Measurements from ENCODE around the gene ZNF362. TPM values are rescaled to one million over a fixed set of nuclear protein-coding genes. Genes with fewer than 3 reads are reported as not detected.

The ZNF362 gene
- total RNA-seq, 2 experiments from 2014 or later, result 24.7 to 26.6 TPM

DNA sequence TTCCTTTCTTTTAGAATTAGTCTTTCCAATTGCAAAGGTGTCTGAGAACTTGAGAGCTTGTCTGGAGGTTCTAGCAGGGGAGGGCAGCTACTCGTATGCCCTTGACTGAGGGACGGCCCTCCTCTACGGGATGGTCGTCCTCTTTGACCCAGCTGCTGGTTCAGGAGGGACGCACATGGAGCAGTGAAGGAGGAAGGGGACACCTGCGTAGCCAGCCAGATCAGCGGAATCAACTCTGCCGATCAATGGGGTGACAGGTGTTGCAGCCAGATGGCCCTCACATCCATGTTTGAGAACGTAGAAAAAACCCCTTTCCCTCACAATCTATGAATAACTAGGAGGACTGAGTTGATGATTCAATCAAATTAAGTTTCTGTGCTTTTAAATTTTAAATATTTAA lies 80.3 kb downstream of the ZNF362 start:
- no peaks in the 10 kb centered on the region for H3K27me3 Mint-ChIP-seq
- H3K36me3 ChIP-seq (ENCODE audit: insufficient read depth, low read length), result peaks cover 30% of the 10 kb centered on the region
- H3K9me3 Mint-ChIP-seq, result no peaks in the 10 kb centered on the region
- DNase-seq, result no peak
- H3K27ac ChIP-seq (ENCODE audit: low read depth in 1 of 2, low read length in 2 of 2), result no peak overlapping the region
- no peaks in the 10 kb centered on the region for H3K9me3 ChIP-seq (ENCODE audit: control insufficient read depth in 1 of 2, insufficient read depth in 1 of 2, low read length in 2 of 2)
- H3K36me3 Mint-ChIP-seq (ENCODE audit: low read depth), result peaks cover 43% of the 10 kb centered on the region
- intact Hi-C loops (cut with DNase I, micrococcal nuclease), result no loop called here
- no peak for ATAC-seq (ENCODE audit: poor library complexity)
- H3K4me1 Mint-ChIP-seq (ENCODE audit: low read depth), result peaks cover 52% of the 10 kb centered on the region
- H3K27ac Mint-ChIP-seq, result no peak overlapping the region
- ChIA-PET CTCF (no interaction called here), POLR2A (interaction anchor here (1.8 kb wide), 1 partner anchor 13 kb away, joined by 10 read pairs; no protein-coding TSS in a partner anchor)
- no peak overlapping the region for H3K4me3 ChIP-seq (ENCODE audit: low read length)
- H3K4me3 Mint-ChIP-seq, result no peak overlapping the region
- H3K27me3 ChIP-seq (ENCODE audit: control insufficient read depth in 1 of 2, insufficient read depth in 2 of 2, low read length in 2 of 2), result no peaks in the 10 kb centered on the region
- TF ChIP-seq CTCF (IDR thresholded peaks at IDR 0.05), result no peak
- peaks cover 8% of the 10 kb centered on the region for H3K4me1 ChIP-seq (ENCODE audit: insufficient read depth, low read length)

DNA sequence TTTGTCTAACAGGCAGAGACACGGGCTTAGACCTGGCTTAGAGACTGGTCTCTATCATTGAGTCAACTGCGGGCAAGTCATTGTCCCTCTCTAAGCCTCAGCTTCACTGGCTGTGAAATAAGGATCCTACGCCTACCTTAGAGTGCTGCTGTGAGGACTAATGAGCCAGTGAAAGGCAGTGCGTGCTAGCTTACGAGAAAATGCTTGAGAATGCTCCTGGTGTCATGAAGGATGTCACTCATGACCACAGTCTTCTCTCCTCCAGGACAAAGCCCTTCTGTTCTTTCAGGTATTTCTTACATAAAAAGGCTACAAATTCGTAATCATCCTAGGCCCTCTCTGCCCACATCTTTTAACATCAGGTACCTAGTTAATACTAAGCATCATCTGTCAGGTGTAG lies 81.1 kb downstream of the ZNF362 start:
- no peaks in the 10 kb centered on the region for H3K9me3 ChIP-seq (ENCODE audit: control insufficient read depth in 1 of 2, insufficient read depth in 1 of 2, low read length in 2 of 2)
- no peaks in the 10 kb centered on the region for H3K27me3 ChIP-seq (ENCODE audit: control insufficient read depth in 1 of 2, insufficient read depth in 2 of 2, low read length in 2 of 2)
- TF ChIP-seq CTCF (IDR thresholded peaks at IDR 0.05), result no peak
- Mint-ChIP-seq H3K36me3 (ENCODE audit: low read depth) (peaks cover 35% of the 10 kb centered on the region), H3K4me3 (no peak overlapping the region), H3K4me1 (ENCODE audit: low read depth) (peaks cover 54% of the 10 kb centered on the region), H3K27ac (no peak overlapping the region), H3K9me3 (no peaks in the 10 kb centered on the region), H3K27me3 (no peaks in the 10 kb centered on the region)
- intact Hi-C loops (cut with DNase I, micrococcal nuclease), result no loop called here
- H3K27ac ChIP-seq (ENCODE audit: low read depth in 1 of 2, low read length in 2 of 2), result no peak overlapping the region
- no peak for ATAC-seq (ENCODE audit: poor library complexity)
- peaks cover 16% of the 10 kb centered on the region for H3K4me1 ChIP-seq (ENCODE audit: insufficient read depth, low read length)
- no peak for DNase-seq
- CTCF ChIA-PET, result no interaction called here
- POLR2A ChIA-PET, result interaction anchor here (1.8 kb wide), 1 partner anchor 12 kb away, joined by 10 read pairs; no protein-coding TSS in a partner anchor
- H3K4me3 ChIP-seq (ENCODE audit: low read length), result no peak overlapping the region
- peaks cover 22% of the 10 kb centered on the region for H3K36me3 ChIP-seq (ENCODE audit: insufficient read depth, low read length)

- Mint-ChIP-seq H3K36me3 (ENCODE audit: low read depth) (peaks cover 35% of the 10 kb centered on the region), H3K27me3 (no peaks in the 10 kb centered on the region), H3K4me3 (no peak overlapping the region), H3K9me3 (no peaks in the 10 kb centered on the region), H3K27ac (no peak overlapping the region), H3K4me1 (ENCODE audit: low read depth) (peaks cover 54% of the 10 kb centered on the region)
- peaks cover 21% of the 10 kb centered on the region for H3K36me3 ChIP-seq (ENCODE audit: insufficient read depth, low read length)
- no peak overlapping the region for H3K4me3 ChIP-seq (ENCODE audit: low read length)
- ChIA-PET POLR2A (no interaction called here), CTCF (no interaction called here)
- no peak overlapping the region for H3K27ac ChIP-seq (ENCODE audit: low read depth in 1 of 2, low read length in 2 of 2)
- no peaks in the 10 kb centered on the region for H3K9me3 ChIP-seq (ENCODE audit: control insufficient read depth in 1 of 2, insufficient read depth in 1 of 2, low read length in 2 of 2)
- intact Hi-C loops (cut with DNase I, micrococcal nuclease), result no loop called here
- no peaks in the 10 kb centered on the region for H3K27me3 ChIP-seq (ENCODE audit: control insufficient read depth in 1 of 2, insufficient read depth in 2 of 2, low read length in 2 of 2)
- DNase-seq, result no peak
- no peak for TF ChIP-seq CTCF (IDR thresholded peaks at IDR 0.05)
- ATAC-seq (ENCODE audit: poor library complexity), result no peak
- H3K4me1 ChIP-seq (ENCODE audit: insufficient read depth, low read length), result peaks cover 19% of the 10 kb centered on the region
These were observed 81.8 kb downstream of the ZNF362 start for GRCh38 chr1:33338048-33338439.
